BLaER1 treated with 17β-estradiol and CSF1 and Interleukin-3, amounts not matched to agents 10 nM and 100 nM (cell line): ENCODE measurements around the gene GAST.
A peak's percentile ranks its signal among the peaks of the same experiment; 100 is the strongest.

ENCODE experiments used
- H3K27ac ChIP-seq, 11 experiments: shearing (Covaris generic); formaldehyde crosslinking; 2 replicates each; pipeline ENCODE4 v1.8.1; 2022
- H3K27me3 ChIP-seq, 11 experiments: shearing (Covaris generic); formaldehyde crosslinking; 2 replicates each; pipeline ENCODE4 v1.8.1; 2022
- H3K36me3 ChIP-seq, 11 experiments: shearing (Covaris generic); formaldehyde crosslinking; 2 replicates each; pipeline ENCODE4 v1.8.1; 2022
- H3K4me1 ChIP-seq, 10 experiments: shearing (Covaris generic); formaldehyde crosslinking; 2 replicates each; pipeline ENCODE4 v1.8.1; 2022
- H3K4me2 ChIP-seq, 11 experiments: shearing (Covaris generic); formaldehyde crosslinking; 2 replicates each; pipeline ENCODE4 v1.8.1; 2022
- H3K4me3 ChIP-seq, 10 experiments: shearing (Covaris generic); formaldehyde crosslinking; 2 replicates each; pipeline ENCODE4 v1.8.1; 2022
- H3K9ac ChIP-seq, 11 experiments: shearing (Covaris generic); formaldehyde crosslinking; 2 replicates each; pipeline ENCODE4 v1.8.1; 2022
- H3K9me3 ChIP-seq, 11 experiments: shearing (Covaris generic); formaldehyde crosslinking; replicated peaks in 1 of 11; 2 replicates each; pipeline ENCODE4 v1.8.1; 2022
- H4K20me1 ChIP-seq, 11 experiments: shearing (Covaris generic); formaldehyde crosslinking; 2 replicates each; pipeline ENCODE4 v1.8.1; 2022
- Cebpa-rat ChIP-seq, 11 experiments: shearing (Covaris generic); IDR thresholded peaks; 2 replicates each; pipeline ENCODE4 v1.8.1; 2022

GAST gene

DNA sequence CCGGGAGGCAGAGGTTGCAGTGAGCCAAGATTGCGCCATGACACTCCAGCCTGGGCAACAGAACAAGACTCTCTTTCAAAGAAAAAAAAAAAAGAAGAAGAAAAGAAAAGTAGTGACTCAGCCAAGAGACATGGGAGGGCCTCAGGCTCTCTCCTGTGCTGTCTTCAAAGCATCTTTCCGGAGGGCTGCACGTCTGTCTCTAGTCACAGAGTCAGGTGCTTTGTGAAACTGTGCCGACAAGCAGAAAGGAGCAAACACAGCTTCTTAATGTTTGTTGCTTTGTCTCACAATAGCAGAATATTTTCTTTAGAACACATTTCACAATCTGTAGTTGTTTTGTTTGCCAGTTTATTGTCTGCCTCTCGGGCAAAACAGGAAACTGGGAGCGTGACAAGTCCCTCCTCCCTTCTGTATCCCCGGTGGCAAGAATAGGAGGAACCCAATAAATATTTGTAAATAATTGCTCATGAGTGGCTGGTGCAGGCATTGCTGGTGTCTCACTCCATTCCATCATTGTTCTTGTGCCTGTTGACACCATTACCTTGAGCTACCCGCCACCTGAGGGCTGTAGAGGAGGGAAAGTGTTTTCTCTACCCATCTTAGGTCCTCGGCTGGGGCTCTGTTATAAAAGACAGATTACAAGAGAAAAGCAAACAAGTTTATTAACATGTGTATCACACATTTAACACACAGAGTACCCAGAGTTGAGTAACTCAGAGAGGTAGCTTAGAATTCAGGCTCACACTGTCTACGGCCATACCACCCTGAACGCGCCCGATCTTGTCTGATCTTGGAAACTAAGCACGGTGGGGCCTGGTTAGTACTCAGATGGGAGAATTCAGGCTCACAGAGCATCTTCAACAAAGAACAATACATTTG lies 5.5 kb downstream of the GAST start:
- Histone ChIP-seq H3K4me2 (peak overlapping the region; percentile 61 to 87 (median 69)), H4K20me1 (no peaks in the 10 kb centered on the region), H3K36me3 (no peaks in the 10 kb centered on the region), H3K27ac (peak overlapping the region; percentile 43 to 84 (median 74); a peak in 21 of 22 replicates), H3K27me3 (no peaks in the 10 kb centered on the region), H3K4me1 (peaks cover 25 to 35% (median 29%) of the 10 kb centered on the region in 10 experiments), H3K9ac (peak overlapping the region; percentile 41 to 69 (median 51); a peak in 21 of 22 replicates), H3K9me3 (no peaks in the 10 kb centered on the region), H3K4me3 (no peak overlapping the region; a peak in 1 of 20 replicates)
- TF ChIP-seq Cebpa-rat (IDR thresholded peaks at IDR 0.05): peak in 5 of 11 experiments; percentile 19 to 40 (median 35); a peak in 5 of 22 replicates

DNA sequence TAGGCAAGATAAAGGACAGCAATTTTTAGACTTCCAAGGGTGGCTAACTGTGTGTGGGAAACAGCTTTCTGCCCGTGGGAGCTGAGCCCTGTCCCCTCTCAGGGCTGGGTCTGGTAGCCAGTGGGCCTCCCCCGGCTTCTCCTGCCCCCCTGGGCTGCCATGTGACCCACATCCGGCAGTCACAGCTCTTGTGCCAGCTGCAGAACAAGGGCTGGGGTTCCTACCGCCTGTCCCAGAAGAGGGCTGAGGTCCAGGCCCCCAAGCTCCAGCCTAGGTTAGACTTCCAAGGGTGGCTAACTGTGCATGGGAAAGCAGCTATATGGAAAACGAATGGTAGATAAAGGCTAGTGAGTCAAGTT lies 6.1 kb downstream of the GAST start:
- H3K4me1 ChIP-seq: peaks cover 25 to 41% (median 33%) of the 10 kb centered on the region in 10 experiments
- no peaks in the 10 kb centered on the region for H3K27me3 ChIP-seq
- H4K20me1 ChIP-seq: no peaks in the 10 kb centered on the region
- no peak overlapping the region for H3K4me3 ChIP-seq
- peak overlapping the region; percentile 43 to 84 (median 74); a peak in 21 of 22 replicates for H3K27ac ChIP-seq
- H3K9me3 ChIP-seq: no peaks in the 10 kb centered on the region
- H3K9ac ChIP-seq: peak overlapping the region in 10 of 11 experiments; percentile 17 to 69 (median 48); a peak in 16 of 22 replicates
- peak overlapping the region; percentile 61 to 87 (median 69) for H3K4me2 ChIP-seq
- H3K36me3 ChIP-seq: no peaks in the 10 kb centered on the region
- TF ChIP-seq Cebpa-rat (IDR thresholded peaks at IDR 0.05): no peak

GRCh38 chr17:41722231-41722630 lies 10.1 kb downstream of the GAST start:
- Histone ChIP-seq H3K27ac (no peak overlapping the region), H3K9ac (no peak overlapping the region), H3K36me3 (peaks cover 0 to 7% (median 0%) of the 10 kb centered on the region in 11 experiments; a peak in 1 of 22 replicates), H3K4me2 (peak overlapping the region in 7 of 11 experiments; percentile 4 to 38 (median 30); a peak in 8 of 22 replicates), H4K20me1 (no peaks in the 10 kb centered on the region), H3K4me1 (peaks cover 20 to 48% (median 38%) of the 10 kb centered on the region in 10 experiments), H3K27me3 (no peaks in the 10 kb centered on the region), H3K9me3 (no peaks in the 10 kb centered on the region), H3K4me3 (no peak overlapping the region)
- TF ChIP-seq Cebpa-rat (IDR thresholded peaks at IDR 0.05): no peak

DNA sequence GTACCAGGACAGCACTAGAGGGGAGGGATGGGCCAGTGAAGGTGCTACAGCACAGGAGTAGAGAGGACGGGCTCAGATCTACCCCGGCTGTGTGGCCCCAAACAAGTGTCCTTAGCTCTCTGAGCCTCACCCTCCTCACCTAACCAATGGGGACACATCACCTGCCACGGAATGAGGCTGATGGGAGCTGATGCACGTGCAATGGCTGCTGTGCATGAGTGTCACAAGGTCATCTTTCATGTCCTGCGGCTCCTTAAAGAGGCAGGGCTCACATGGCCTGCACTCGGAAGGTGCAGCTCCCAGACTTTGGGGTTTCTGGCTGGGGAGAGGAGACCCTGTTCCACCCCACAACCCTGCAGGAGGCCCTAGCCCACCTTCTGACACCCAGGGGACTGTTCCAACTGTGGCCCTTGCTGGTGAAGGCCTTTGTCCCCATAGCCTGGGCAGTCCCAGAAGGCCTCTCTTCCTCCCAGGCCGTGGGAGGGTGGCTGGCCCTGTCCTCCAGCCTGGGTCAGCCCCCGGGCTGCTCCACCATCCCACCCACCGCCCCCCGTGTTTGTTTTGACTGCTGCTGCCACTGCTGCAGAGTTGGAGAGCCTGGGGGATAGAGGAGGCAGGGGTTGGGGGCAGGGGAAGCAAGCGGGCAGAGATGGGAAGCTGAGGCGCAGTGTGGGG lies 11.8 kb downstream of the GAST start:
- Histone ChIP-seq H3K9me3 (no peaks in the 10 kb centered on the region), H3K27ac (no peak overlapping the region), H3K36me3 (peaks cover 0 to 7% (median 0%) of the 10 kb centered on the region in 11 experiments; a peak in 1 of 22 replicates), H3K9ac (no peak overlapping the region), H3K4me1 (peaks cover 16 to 48% (median 37%) of the 10 kb centered on the region in 10 experiments), H3K4me2 (0 out of 22 replicates have a peak overlapping the region, but pooled peaks of 1 of the 11 experiments have one; percentile 31), H4K20me1 (no peaks in the 10 kb centered on the region), H3K4me3 (no peak overlapping the region), H3K27me3 (no peaks in the 10 kb centered on the region)
- no peak for TF ChIP-seq Cebpa-rat (IDR thresholded peaks at IDR 0.05)

DNA sequence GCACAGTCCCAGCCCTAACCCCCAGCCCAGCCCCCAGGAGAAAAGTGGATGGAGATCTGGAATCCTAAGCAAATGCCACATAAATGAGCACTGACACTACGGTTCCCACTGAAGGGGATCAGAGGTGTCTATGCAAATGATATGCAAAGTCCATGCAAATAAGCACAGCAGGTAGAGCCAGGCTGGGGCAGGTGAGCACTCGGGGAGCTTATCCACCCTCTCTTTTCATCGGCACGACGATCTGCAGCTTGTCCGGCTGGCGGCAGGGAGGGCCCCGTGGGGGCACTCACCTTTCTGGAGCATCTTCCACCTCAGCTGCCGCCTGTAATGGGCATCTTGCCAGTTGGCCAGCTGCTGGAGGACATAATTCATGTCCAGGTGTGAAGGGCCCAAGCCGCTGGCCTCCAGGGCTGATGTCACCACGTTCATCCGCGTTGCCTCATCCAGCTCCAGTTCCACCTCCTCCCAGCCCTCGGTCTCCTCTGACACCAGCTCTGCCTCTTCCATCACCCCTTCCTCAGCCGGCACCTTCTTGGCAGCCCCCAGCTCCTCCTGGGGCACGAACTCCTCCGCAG lies 12.4 kb downstream of the GAST start:
- H3K9me3 ChIP-seq: no peaks in the 10 kb centered on the region
- H3K27ac ChIP-seq: no peak overlapping the region
- no peaks in the 10 kb centered on the region for H4K20me1 ChIP-seq
- TF ChIP-seq Cebpa-rat (IDR thresholded peaks at IDR 0.05): no peak
- peaks cover 16 to 46% (median 36%) of the 10 kb centered on the region in 10 experiments for H3K4me1 ChIP-seq
- H3K9ac ChIP-seq: no peak overlapping the region
- no peaks in the 10 kb centered on the region for H3K27me3 ChIP-seq
- no peak overlapping the region for H3K4me2 ChIP-seq
- peaks cover 0 to 7% (median 0%) of the 10 kb centered on the region in 11 experiments; a peak in 1 of 22 replicates for H3K36me3 ChIP-seq
- H3K4me3 ChIP-seq: no peak overlapping the region

GRCh38 chr17:41725134-41725533 lies 13.0 kb downstream of the GAST start:
- H4K20me1 ChIP-seq: no peaks in the 10 kb centered on the region

GRCh38 chr17:41728056-41728455 lies 15.9 kb downstream of the GAST start:
- peaks cover 24 to 59% (median 46%) of the 10 kb centered on the region in 10 experiments for H3K4me1 ChIP-seq
- H3K9me3 ChIP-seq: no peaks in the 10 kb centered on the region
- H3K27ac ChIP-seq: peak overlapping the region in 10 of 11 experiments; percentile 27 to 91 (median 80); a peak in 19 of 22 replicates
- peaks cover 0 to 6% (median 0%) of the 10 kb centered on the region in 11 experiments; a peak in 1 of 22 replicates for H4K20me1 ChIP-seq
- H3K4me3 ChIP-seq: peak overlapping the region in 7 of 10 experiments; percentile 36 to 59 (median 53); a peak in 14 of 20 replicates
- H3K4me2 ChIP-seq: peak overlapping the region; percentile 62 to 99 (median 90)
- peak overlapping the region in 10 of 11 experiments; percentile 31 to 83 (median 75); a peak in 18 of 22 replicates for H3K9ac ChIP-seq
- peaks cover 15 to 28% (median 24%) of the 10 kb centered on the region in 11 experiments for H3K27me3 ChIP-seq
- peaks cover 0 to 7% (median 0%) of the 10 kb centered on the region in 11 experiments; a peak in 1 of 22 replicates for H3K36me3 ChIP-seq
- no peak for TF ChIP-seq Cebpa-rat (IDR thresholded peaks at IDR 0.05)

More at GRCh38 chr17:41725134-41725533, 13.0 kb downstream of the GAST start:
- Histone ChIP-seq H3K36me3 (peaks cover 0 to 7% (median 0%) of the 10 kb centered on the region in 11 experiments; a peak in 1 of 22 replicates), H3K27ac (no peak overlapping the region), H3K4me2 (no peak overlapping the region), H3K27me3 (no peaks in the 10 kb centered on the region), H3K9ac (no peak overlapping the region), H3K4me3 (no peak overlapping the region), H3K9me3 (no peaks in the 10 kb centered on the region), H3K4me1 (peaks cover 18 to 49% (median 38%) of the 10 kb centered on the region in 10 experiments)
- TF ChIP-seq Cebpa-rat (IDR thresholded peaks at IDR 0.05): no peak

- H3K4me2 ChIP-seq: peak overlapping the region in 10 of 11 experiments; percentile 19 to 54 (median 48); a peak in 18 of 22 replicates
- H3K27me3 ChIP-seq: peaks cover 39 to 52% (median 48%) of the 10 kb centered on the region in 11 experiments
- H3K27ac ChIP-seq: no peak overlapping the region
- no peak for TF ChIP-seq Cebpa-rat (IDR thresholded peaks at IDR 0.05)
- H3K9me3 ChIP-seq: no peaks in the 10 kb centered on the region
- H3K36me3 ChIP-seq: no peaks in the 10 kb centered on the region
- no peak overlapping the region for H3K9ac ChIP-seq
- H3K4me3 ChIP-seq: no peak overlapping the region
- H3K4me1 ChIP-seq: peaks cover 37 to 68% (median 60%) of the 10 kb centered on the region in 10 experiments
- H4K20me1 ChIP-seq: peaks cover 0 to 13% (median 5%) of the 10 kb centered on the region in 11 experiments; a peak in 6 of 22 replicates
Measured at GRCh38 chr17:41730479-41730878, 18.3 kb downstream of the GAST start.
